Natural killer cell treated with Interleukin-12 subunit alpha and Interleukin-12 subunit beta and Interleukin-15 and Interleukin-18, amount 100 ng/mL, for 72 hours (primary cell): ENCODE measurements around the gene HAPLN1. TPM values are rescaled to one million over a fixed set of nuclear protein-coding genes. Genes with fewer than 3 reads are reported as not detected.

ENCODE experiments used
- total RNA-seq, 2 donors: library from RNA; stranded (reverse); gene quantifications; one replicate each; pipeline ENCODE4 v1.2.3, GENCODE V29; 2022

The HAPLN1 gene
- total RNA-seq, 2 donors from 2014 or later, result not detected

Other genes with a start within 250 kb of the HAPLN1 start
- gene VCAN, start 249.1 kb downstream of the HAPLN1 start, total RNA-seq, result under 1 TPM; 0.42 to 0.57 TPM